ENCODE measurements around the gene TLL2.

DNA sequence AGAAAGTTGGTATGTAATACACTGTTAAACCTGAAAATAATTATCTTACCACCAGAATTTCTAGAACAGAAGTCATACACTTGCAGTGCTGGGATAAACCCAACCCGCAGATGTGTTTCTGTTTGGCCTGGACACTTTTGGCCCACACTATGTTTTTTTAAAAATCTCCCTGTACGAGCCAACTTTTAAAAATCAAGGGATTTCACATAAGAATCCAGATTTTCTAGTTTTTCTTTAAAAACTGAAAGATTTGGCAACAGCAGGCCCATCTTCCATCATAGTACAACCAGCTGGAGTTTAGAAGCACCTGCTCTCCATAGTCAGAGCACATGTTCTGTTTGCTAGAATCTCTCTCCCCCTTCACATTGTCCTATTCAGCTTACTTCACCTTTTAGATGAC lies 74.0 kb downstream of the TLL2 start:
- TF ChIP-seq EZH2 (IDR thresholded peaks at IDR 0.05; ENCODE audit: borderline replicate concordance, low read depth, low read length, severe bottlenecking) (no peak), POLR2A (IDR thresholded peaks at IDR 0.05; ENCODE audit: low read depth, low read length) (no peak), MAX (IDR thresholded peaks at IDR 0.05; ENCODE audit: insufficient read depth, insufficient read length) (no peak)
- TF ChIP-seq, protein P1, sequence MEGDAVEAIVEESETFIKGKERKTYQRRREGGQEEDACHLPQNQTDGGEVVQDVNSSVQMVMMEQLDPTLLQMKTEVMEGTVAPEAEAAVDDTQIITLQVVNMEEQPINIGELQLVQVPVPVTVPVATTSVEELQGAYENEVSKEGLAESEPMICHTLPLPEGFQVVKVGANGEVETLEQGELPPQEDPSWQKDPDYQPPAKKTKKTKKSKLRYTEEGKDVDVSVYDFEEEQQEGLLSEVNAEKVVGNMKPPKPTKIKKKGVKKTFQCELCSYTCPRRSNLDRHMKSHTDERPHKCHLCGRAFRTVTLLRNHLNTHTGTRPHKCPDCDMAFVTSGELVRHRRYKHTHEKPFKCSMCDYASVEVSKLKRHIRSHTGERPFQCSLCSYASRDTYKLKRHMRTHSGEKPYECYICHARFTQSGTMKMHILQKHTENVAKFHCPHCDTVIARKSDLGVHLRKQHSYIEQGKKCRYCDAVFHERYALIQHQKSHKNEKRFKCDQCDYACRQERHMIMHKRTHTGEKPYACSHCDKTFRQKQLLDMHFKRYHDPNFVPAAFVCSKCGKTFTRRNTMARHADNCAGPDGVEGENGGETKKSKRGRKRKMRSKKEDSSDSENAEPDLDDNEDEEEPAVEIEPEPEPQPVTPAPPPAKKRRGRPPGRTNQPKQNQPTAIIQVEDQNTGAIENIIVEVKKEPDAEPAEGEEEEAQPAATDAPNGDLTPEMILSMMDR (IDR thresholded peaks at IDR 0.05; ENCODE audit: extremely low read depth in 1 of 2, insufficient read depth in 1 of 2, low read depth in 1 of 2, low read length in 2 of 2), result no peak
